Measurements from ENCODE around the gene SPEM3.

Gene SPEM3

DNA sequence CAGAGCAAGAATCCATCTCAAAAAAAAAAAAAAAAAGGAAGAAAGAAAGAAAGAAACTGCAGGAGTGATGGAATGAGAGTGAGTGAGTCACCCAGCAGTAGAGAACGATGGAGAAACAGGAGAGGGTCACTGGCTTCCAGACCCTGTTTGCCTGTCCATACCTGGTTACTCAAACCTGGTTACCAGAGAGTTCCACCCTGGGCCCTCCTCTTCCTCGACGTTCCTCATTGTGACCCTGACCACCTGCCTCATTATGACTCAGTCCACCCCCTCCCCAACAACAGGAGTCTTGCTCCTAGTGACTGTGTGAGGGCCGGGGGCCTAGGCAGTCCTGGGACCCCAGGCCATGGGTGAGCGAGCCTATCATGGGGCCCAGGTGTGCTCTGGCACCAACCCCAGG lies at the start of gene SPEM3:
Gene SPEM3, plus strand, starts transcription at position 301 of the 400 bp plus-strand sequence. Its CDS starts 46 bp downstream, at position 347.
- DNase-seq (ENCODE audit: low read depth in 2 of 2): no peak

GRCh38 chr17:7379134-7379533 lies 49.5 kb upstream of the SPEM3 start:
- DNase-seq (ENCODE audit: low read depth in 2 of 2): no peak

DNA sequence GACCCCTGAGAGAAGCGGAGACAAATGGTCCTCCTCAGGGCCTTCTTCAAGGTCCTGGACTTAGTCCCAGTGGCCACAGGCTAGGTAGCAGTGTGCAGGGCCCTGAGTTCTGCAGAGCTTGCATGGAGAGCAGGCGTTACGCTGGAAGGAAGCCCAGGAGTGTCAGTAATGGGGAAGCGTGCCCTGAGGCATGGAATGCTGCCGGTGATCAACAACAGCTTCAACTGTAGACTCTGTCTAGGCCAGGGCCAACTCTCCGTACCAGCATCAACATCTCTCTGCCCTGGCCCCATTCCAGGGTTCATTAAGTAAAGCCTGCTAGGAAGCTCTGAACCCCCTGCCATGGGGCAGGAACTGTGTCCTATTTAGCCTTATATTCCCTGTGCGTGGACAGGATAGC lies 48.3 kb upstream of the SPEM3 start:
- DNase-seq (ENCODE audit: low read depth in 2 of 2): no peak

- DNase-seq (ENCODE audit: low read depth in 2 of 2): no peak
Observed at GRCh38 chr17:7380855-7381683, 47.6 kb upstream of the SPEM3 start, which contains the start of gene TNK1. Gene TNK1 (plus strand): TSS chr17:7381089. CDS start chr17:7382927, 1,838 bp downstream.

GRCh38 chr17:7382901-7383300 lies 45.8 kb upstream of the SPEM3 start:
- DNase-seq (ENCODE audit: low read depth in 2 of 2): no peak

- DNase-seq (ENCODE audit: low read depth in 2 of 2): no peak
Observed at GRCh38 chr17:7383371-7383741, 45.3 kb upstream of the SPEM3 start.

GRCh38 chr17:7383742-7384488 lies 44.7 kb upstream of the SPEM3 start:
- peak; percentile 54 to 70 for DNase-seq (ENCODE audit: low read depth in 2 of 2)

DNA sequence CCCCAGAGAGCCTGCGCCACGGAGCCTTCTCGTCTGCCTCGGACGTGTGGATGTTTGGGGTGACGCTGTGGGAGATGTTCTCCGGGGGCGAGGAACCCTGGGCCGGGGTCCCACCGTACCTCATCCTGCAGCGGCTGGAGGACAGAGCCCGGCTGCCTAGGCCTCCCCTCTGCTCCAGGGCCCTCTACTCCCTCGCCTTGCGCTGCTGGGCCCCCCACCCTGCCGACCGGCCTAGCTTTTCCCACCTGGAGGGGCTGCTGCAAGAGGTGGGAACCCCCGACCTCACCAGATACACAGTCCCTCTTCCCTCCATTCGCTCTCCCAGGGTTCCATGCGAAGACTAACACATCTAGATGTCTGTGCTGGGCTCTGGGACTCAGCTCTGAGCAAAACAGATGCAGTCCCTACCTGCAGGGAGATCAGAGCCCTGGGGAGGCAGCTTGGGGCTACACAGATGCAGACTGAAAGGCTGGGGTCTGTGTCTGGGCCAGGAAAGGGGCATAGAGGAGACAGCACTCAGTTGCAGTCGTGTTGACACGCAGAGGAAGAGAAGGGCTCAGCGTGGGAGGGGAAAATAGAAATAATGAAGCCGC lies 44.1 kb upstream of the SPEM3 start:
- no peak for DNase-seq (ENCODE audit: low read depth in 2 of 2)

DNA sequence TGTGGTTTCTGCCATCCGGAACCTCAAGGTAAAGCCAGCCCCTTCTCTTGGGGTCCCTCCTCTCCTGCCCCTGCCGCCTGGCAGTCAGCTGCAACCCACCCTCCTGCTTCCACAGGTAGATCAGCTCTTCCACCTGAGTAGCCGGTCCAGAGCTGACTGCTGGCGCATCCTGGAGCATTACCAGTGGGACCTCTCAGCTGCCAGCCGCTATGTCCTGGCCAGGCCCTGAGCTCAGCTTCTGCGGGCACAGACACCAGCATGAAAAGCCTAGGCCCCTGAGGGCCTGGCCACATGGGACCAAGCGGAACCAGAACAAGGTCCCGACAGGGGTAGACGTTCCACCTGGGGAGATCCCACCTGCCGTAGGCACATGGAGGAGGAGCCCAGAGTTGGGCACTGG lies 39.8 kb upstream of the SPEM3 start:
- DNase-seq (ENCODE audit: low read depth in 2 of 2): no peak

- no peak for DNase-seq (ENCODE audit: low read depth in 2 of 2)
Observed at GRCh38 chr17:7389924-7390910, 38.4 kb upstream of the SPEM3 start.

- no peak for DNase-seq (ENCODE audit: low read depth in 2 of 2)
Observed at GRCh38 chr17:7391307-7391706, 37.4 kb upstream of the SPEM3 start.

- DNase-seq (ENCODE audit: low read depth in 2 of 2): no peak
Observed at GRCh38 chr17:7392696-7393612, 35.7 kb upstream of the SPEM3 start.

- peak in 1 of 2 donors; percentile 27 for DNase-seq (ENCODE audit: low read depth in 2 of 2)
Observed at GRCh38 chr17:7393613-7394451, 34.8 kb upstream of the SPEM3 start.

GRCh38 chr17:7394452-7395191 lies 34.0 kb upstream of the SPEM3 start, which contains the start of gene PLSCR3:
Gene PLSCR3 (minus strand): TSS chr17:7394525. CDS start chr17:7394110, 415 bp downstream.
- DNase-seq (ENCODE audit: low read depth in 2 of 2): peak; percentile 80 to 83

GRCh38 chr17:7396147-7396546 lies 32.5 kb upstream of the SPEM3 start:
- no peak for DNase-seq (ENCODE audit: low read depth in 2 of 2)

DNA sequence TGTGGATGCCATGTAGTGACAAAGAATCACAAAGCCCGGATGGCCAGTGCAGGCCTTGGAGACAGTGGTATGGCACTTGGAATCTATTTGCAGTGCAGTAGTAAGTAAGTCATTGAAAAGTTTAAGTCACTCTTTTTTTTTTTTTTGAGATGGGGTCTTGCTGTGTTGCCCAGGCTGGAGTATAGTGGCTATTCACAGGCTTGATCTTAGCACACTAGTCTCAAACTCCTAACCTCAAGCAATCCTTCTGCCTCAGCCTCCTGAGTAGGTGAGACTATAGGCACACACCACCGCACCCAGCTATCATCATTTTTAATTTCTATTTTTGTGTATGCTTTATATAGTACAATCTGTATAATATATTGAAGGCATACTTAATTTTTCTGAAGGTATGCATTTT lies 30.0 kb upstream of the SPEM3 start:
- DNase-seq (ENCODE audit: low read depth in 2 of 2): no peak

GRCh38 chr17:7403043-7403726 lies 25.5 kb upstream of the SPEM3 start:
- DNase-seq (ENCODE audit: low read depth in 2 of 2): no peak

- no peak for DNase-seq (ENCODE audit: low read depth in 2 of 2)
Observed at GRCh38 chr17:7403727-7403976, 25.0 kb upstream of the SPEM3 start.
